Pancreas (tissue), 10 donors: ENCODE data around the gene GPC6. TPM values are rescaled to one million over a fixed set of nuclear protein-coding genes. Genes with fewer than 3 reads are reported as not detected.

Experiments used
- ATAC-seq, 4 donors: fragments of 200-7000 bp; cut with Tn5 transposase; one replicate each; pipeline versions ENCODE4 v1.8.0 to v1.9.1; 2020; ENCODE audit warnings: mild to moderate bottlenecking in 4 of 4, moderate library complexity in 4 of 4
- DNase-seq, 6 donors: peaks; one replicate each; pipeline ENCODE4 v3.0.0-alpha.2; 2020
- FAIRE-seq: peaks from 2 replicates; lab custom pipeline; 2012; peaks lifted over from hg19 to GRCh38; lab: Jason Lieb, UNC
- H3K27ac ChIP-seq, 4 donors: fragments of 200-600 bp; sonication (generic); 1 replicate in 3 of 4; 2 replicates in 1 of 4; pipeline versions ENCODE4 v1.5.0 to v1.8.0; 2020
- H3K27me3 ChIP-seq, 4 donors: fragments of 200-600 bp; one replicate each; pipeline ENCODE4 v1.8.0; 2021
- H3K36me3 ChIP-seq, 3 donors: fragments of 200-600 bp; sonication (generic) in 1 of 3; one replicate each; pipeline versions ENCODE4 v1.5.0 to v1.8.0; 2020 to 2021
- H3K4me1 ChIP-seq, 3 donors: fragments of 200-600 bp; one replicate each; pipeline ENCODE4 v1.8.0; 2021
- H3K4me3 ChIP-seq, 4 donors: fragments of 200-600 bp; sonication (generic) in 2 of 4; one replicate each; pipeline versions ENCODE4 v1.5.0 to v1.8.0; 2020 to 2021
- H3K9me3 ChIP-seq, 4 donors: fragments of 200-600 bp; one replicate each; pipeline ENCODE4 v1.8.0; 2021
- WGBS, 2 donors: extraction: QIAGEN DNeasy Blood & Tissue Kit; methylation state at CpG; one replicate each; pipeline ENCODE4 v1.1.7; 2013; 5-methylcytosine and 5-hydroxymethylcytosine counted together
- intact Hi-C, 3 donors: fragments of 100-400 bp; cut with DNase I; formaldehyde crosslinking; loops; one replicate each; pipeline versions ENCODE4 v1.11.1 to v1.14.2; 2022
- polyA plus RNA-seq, 2 donors: library from polyadenylated mRNA; stranded (reverse); fragments of 200-250 nt; gene quantifications; one replicate each; pipeline ENCODE4 v1.2.3, GENCODE V29; 2013
- total RNA-seq, 6 donors: library from RNA; stranded (reverse); fragmentation: NEBNext Ultra II Directional in 4 of 6; extraction: Animal tissue kit (Norgen Biotek cat#: 25700) in 4 of 6; gene quantifications; one replicate each; pipeline versions ENCODE4 v1.2.1 to v1.2.4, GENCODE V29; 2021 to 2023
- TF ChIP-seq, protein P1 (sequence below), 4 donors: fragments of 200-600 bp; sonication (generic) in 3 of 4; IDR thresholded peaks; one replicate each; pipeline versions ENCODE4 v1.5.0 to v1.8.0; 2021; ENCODE audit warnings: antibody characterized with exemption in 4 of 4
- donor health status: healthy with polysubstance abuse.
- donor health status: DM: no; HTN: no; CAD: no; lungs with moderate emphysema.
- donor health status: DM: no; HTN: no; CAD: no.
- donor health status: control.
- donor health status: control.
- donor health status: Bipolar disorder and iron deficiency.
- donor health status: DM: yes; HTN: yes; CAD: no.
- donor health status: DM: no; HTN: no; CAD: no.
- donor health status: DM: no; HTN: no; CAD: no.
- donor health status: DM: yes; HTN: yes; CAD: no.

Gene GPC6
- total and polyA plus RNA-seq, 8 donors, result 0.23 to 3.3 (median 1.2) TPM

DNA sequence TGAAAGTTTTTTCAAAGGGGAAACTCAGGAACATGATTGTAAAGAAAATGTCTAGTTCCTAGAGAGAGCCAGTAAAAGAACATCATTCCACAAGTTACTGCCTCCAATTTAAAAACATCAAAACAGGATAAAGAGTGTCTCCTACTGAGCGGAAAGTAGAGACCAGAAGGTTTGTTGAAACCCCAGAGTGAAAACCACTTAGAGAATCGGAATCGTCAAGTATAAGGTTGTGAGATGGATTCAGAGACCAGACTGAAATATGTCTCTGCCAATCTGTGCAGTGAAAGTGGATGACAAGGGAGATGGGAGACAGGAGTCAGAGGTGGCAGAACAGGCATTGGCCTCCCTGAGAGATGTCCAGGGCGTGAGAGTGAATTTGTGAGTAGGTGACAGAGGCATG is 133.4 kb downstream of the GPC6 start:
- ATAC-seq, result no peak
- no peaks in the 10 kb centered on the region for H3K4me1 ChIP-seq
- no peaks in the 10 kb centered on the region for H3K36me3 ChIP-seq
- H3K27ac ChIP-seq, result no peak overlapping the region
- H3K4me3 ChIP-seq, result no peak overlapping the region
- no peak for FAIRE-seq
- WGBS, 2 donors, result 86 to 90% methylated on average over 4 of the region's 4 CpGs
- intact Hi-C loops, result no loop called here
- TF ChIP-seq, protein P1, sequence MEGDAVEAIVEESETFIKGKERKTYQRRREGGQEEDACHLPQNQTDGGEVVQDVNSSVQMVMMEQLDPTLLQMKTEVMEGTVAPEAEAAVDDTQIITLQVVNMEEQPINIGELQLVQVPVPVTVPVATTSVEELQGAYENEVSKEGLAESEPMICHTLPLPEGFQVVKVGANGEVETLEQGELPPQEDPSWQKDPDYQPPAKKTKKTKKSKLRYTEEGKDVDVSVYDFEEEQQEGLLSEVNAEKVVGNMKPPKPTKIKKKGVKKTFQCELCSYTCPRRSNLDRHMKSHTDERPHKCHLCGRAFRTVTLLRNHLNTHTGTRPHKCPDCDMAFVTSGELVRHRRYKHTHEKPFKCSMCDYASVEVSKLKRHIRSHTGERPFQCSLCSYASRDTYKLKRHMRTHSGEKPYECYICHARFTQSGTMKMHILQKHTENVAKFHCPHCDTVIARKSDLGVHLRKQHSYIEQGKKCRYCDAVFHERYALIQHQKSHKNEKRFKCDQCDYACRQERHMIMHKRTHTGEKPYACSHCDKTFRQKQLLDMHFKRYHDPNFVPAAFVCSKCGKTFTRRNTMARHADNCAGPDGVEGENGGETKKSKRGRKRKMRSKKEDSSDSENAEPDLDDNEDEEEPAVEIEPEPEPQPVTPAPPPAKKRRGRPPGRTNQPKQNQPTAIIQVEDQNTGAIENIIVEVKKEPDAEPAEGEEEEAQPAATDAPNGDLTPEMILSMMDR (IDR thresholded peaks at IDR 0.05), result no peak
- no peak for DNase-seq
- no peaks in the 10 kb centered on the region for H3K9me3 ChIP-seq
- no peaks in the 10 kb centered on the region for H3K27me3 ChIP-seq

DNA sequence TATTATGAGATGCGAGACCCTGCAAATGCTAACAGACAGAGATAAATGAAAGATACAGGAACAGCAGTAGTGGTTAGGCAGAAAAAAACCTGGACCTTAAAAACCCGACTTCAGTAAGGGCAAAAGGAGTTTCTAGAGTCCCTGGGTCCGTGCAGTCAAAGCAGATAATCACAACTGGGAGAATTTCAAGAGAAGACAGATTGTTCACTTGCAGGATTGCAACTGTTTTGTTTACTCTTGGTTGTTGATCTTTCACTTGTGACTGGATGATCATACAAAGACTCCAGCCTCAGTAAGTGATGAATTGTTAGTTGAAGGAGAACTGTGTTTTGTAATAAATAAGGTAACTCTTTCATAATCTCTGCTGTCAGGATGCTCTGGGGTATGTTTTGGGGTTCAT is 135.1 kb downstream of the GPC6 start:
- no peaks in the 10 kb centered on the region for H3K27me3 ChIP-seq
- TF ChIP-seq, protein P1 (IDR thresholded peaks at IDR 0.05), result no peak
- FAIRE-seq, result no peak
- H3K4me1 ChIP-seq, result no peaks in the 10 kb centered on the region
- H3K36me3 ChIP-seq, result no peaks in the 10 kb centered on the region
- no peak overlapping the region for H3K4me3 ChIP-seq
- no peaks in the 10 kb centered on the region for H3K9me3 ChIP-seq
- no peak overlapping the region for H3K27ac ChIP-seq
- WGBS, 2 donors, result 17 to 27% methylated on average over 3 of the region's 3 CpGs
- no peak for ATAC-seq
- intact Hi-C loops, result no loop called here
- no peak for DNase-seq

DNA sequence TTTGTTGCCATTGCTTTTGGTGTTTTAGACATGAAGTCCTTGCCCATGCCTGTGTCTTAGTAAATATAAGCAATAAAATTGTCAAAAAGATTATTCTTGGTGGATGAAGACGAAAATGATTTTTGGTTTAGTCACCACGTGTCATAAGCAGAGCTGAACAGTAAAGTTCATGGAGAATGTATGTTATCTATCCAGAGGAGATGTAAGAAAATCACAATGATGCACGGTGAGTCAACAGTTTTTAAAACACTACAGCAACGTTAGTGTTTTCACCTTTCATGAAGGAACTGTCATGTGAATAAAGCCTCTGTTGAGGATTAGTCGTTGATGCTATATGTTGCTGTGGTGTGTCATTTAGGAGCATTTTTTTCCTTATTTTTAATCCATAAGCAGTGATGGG is 137.6 kb downstream of the GPC6 start:
- H3K9me3 ChIP-seq, result no peaks in the 10 kb centered on the region
- no peak overlapping the region for H3K4me3 ChIP-seq
- FAIRE-seq (no peak), ATAC-seq (no peak), DNase-seq (no peak)
- TF ChIP-seq, protein P1 (IDR thresholded peaks at IDR 0.05), result no peak
- H3K4me1 ChIP-seq, result no peaks in the 10 kb centered on the region
- intact Hi-C loops, result no loop called here
- no peaks in the 10 kb centered on the region for H3K27me3 ChIP-seq
- no peak overlapping the region for H3K27ac ChIP-seq
- H3K36me3 ChIP-seq, result no peaks in the 10 kb centered on the region
- 64 to 83% methylated on average over 5 of the region's 5 CpGs for WGBS, 2 donors

- no peak for DNase-seq
- Histone ChIP-seq H3K4me1 (no peaks in the 10 kb centered on the region), H3K36me3 (no peaks in the 10 kb centered on the region), H3K4me3 (no peak overlapping the region), H3K9me3 (no peaks in the 10 kb centered on the region), H3K27me3 (no peaks in the 10 kb centered on the region), H3K27ac (no peak overlapping the region)
- TF ChIP-seq, protein P1 (IDR thresholded peaks at IDR 0.05), result no peak
- no CpG with 5 or more reads among the region's 1 CpG for WGBS, 2 donors
- FAIRE-seq, result no peak
- no peak for ATAC-seq
- intact Hi-C loops, result no loop called here
Measured at GRCh38 chr13:93368296-93368695, 141.7 kb downstream of the GPC6 start.

DNA sequence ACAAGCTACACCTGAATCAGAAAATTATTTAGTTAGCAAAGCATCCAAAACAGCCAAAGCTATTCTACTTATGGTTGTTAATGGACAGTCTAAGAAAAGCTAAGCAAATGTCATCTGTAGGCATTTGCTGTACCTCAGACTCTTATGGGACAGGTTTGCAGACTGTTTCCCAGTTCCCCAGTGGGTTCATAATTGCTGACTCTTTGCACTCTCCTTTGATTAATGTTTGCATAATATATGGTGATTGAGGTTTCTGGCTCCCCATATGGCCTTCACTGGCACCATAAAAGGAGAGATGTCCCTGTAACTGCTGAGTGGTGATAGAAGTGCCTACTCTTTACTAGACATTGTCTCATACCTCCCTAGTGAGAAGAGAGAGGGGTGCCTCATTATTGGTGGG is 142.1 kb downstream of the GPC6 start:
- TF ChIP-seq, protein P1 (IDR thresholded peaks at IDR 0.05), result no peak
- Histone ChIP-seq H3K4me3 (no peak overlapping the region), H3K36me3 (no peaks in the 10 kb centered on the region), H3K4me1 (no peaks in the 10 kb centered on the region), H3K27ac (no peak overlapping the region), H3K27me3 (no peaks in the 10 kb centered on the region), H3K9me3 (no peaks in the 10 kb centered on the region)
- intact Hi-C loops, result no loop called here
- ATAC-seq (no peak), FAIRE-seq (no peak), DNase-seq (no peak)
